Right lobe of liver (tissue), 6 donors: ENCODE measurements around the gene ZNF618. TPM values are rescaled to one million over a fixed set of nuclear protein-coding genes. Genes with fewer than 3 reads are reported as not detected.

ENCODE experiments used
- ATAC-seq, 4 donors: fragments of 200-7000 bp; cut with Tn5 transposase; one replicate each; pipeline ENCODE4 v1.9.1; 2020; ENCODE audit warnings: mild to moderate bottlenecking in 4 of 4, moderate library complexity in 4 of 4
- DNase-seq, 3 donors: peaks; one replicate each; pipeline ENCODE4 v3.0.0-alpha.2; 2020
- H3K27ac ChIP-seq, 3 donors: fragments of 200-600 bp; one replicate each; pipeline ENCODE4 v1.8.0; 2022
- H3K27me3 ChIP-seq, 2 donors: fragments of 200-600 bp; one replicate each; pipeline ENCODE4 v1.8.0; 2022
- H3K36me3 ChIP-seq, 4 donors: fragments of 200-600 bp; sonication (generic) in 1 of 4; one replicate each; pipeline versions ENCODE4 v1.5.1 to v1.8.0; 2017 to 2022; ENCODE audit warnings: control low read depth in 1 of 4
- H3K4me1 ChIP-seq, 4 donors: fragments of 200-600 bp; sonication (generic) in 1 of 4; one replicate each; pipeline versions ENCODE4 v1.5.1 to v1.8.0; 2017 to 2022; ENCODE audit warnings: control low read depth in 1 of 4
- H3K4me3 ChIP-seq, 3 donors: fragments of 200-600 bp; one replicate each; pipeline ENCODE4 v1.8.0; 2022
- H3K9me3 ChIP-seq, 4 donors: fragments of 200-600 bp; sonication (generic) in 1 of 4; one replicate each; pipeline versions ENCODE4 v1.5.1 to v1.8.0; 2017 to 2022; ENCODE audit warnings: control low read depth in 1 of 4
- POLR2A ChIP-seq: fragments of 450-650 bp; IDR thresholded peaks from one replicate; pipeline ENCODE4 v1.6.1; 2017; ENCODE audit warnings: antibody characterized with exemption, mild to moderate bottlenecking
- WGBS: methylation state at CpG from one replicate; pipeline ENCODE4 v1.1.6; 2018; ENCODE audit warnings: low coverage, low lambda C conversion rate; ENCODE audit not compliant: insufficient coverage; ENCODE audit errors: missing lambda C conversion rate; 5-methylcytosine and 5-hydroxymethylcytosine counted together
- intact Hi-C, 2 donors: fragments of 100-400 bp; cut with DNase I; formaldehyde crosslinking; loops; one replicate each; pipeline versions ENCODE4 v1.11.2 to v1.14.1; 2022
- total RNA-seq, 6 experiments: library from RNA; depleted of rRNA in 2 of 6; stranded (reverse); fragments of >200 nt in 2 of 6; fragmentation: NEBNext Ultra II Directional in 3 of 6; extraction: Animal tissue kit (Norgen Biotek cat#: 25700) in 3 of 6; gene quantifications; one replicate each; pipeline versions ENCODE4 v1.1.0 to v1.2.4, GENCODE V29; 2016 to 2023
- TF ChIP-seq, protein P1 (sequence below), 4 donors: fragments of 200-600 bp in 3 of 4; fragments of 450-650 bp in 1 of 4; IDR thresholded peaks; one replicate each; pipeline versions ENCODE4 v1.5.1 to v1.8.0; 2016 to 2022; ENCODE audit warnings: antibody characterized with exemption in 4 of 4, mild to moderate bottlenecking in 2 of 4
- donor health status: DM: no; HTN: yes; CAD: no.
- donor health status: DM: no; HTN: no; CAD: no.
- donor health status: DM: no; HTN: no; CAD: no.
- donor health status: DM: no; HTN: yes; CAD: no.
- donor health status: DM: no; HTN: yes; CAD: no.

Gene ZNF618
- total RNA-seq, 6 experiments from 2014 or later, result 2.9 to 7.9 (median 6.0) TPM

DNA sequence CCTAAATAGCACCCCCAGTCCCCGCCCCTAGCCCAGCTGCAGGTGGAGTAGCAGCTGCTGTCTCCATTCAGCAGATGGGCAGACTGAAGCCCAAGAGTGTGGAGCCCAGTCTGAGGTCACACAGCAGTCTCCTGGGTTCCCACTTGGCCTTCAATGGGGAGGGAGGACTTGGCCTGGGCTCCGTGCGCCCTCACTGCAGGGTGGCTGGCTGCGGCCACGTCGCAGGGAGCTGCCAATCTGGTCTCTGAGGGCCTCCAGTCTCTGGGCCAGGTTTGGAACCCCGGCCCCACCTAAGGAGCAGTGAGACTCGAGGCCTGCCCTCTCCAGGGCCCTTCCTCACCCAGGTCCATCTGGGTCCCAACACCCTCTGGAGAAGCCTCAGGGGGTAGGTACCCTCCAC, 215.6 kb downstream of the ZNF618 start:
- TF ChIP-seq, protein P1, sequence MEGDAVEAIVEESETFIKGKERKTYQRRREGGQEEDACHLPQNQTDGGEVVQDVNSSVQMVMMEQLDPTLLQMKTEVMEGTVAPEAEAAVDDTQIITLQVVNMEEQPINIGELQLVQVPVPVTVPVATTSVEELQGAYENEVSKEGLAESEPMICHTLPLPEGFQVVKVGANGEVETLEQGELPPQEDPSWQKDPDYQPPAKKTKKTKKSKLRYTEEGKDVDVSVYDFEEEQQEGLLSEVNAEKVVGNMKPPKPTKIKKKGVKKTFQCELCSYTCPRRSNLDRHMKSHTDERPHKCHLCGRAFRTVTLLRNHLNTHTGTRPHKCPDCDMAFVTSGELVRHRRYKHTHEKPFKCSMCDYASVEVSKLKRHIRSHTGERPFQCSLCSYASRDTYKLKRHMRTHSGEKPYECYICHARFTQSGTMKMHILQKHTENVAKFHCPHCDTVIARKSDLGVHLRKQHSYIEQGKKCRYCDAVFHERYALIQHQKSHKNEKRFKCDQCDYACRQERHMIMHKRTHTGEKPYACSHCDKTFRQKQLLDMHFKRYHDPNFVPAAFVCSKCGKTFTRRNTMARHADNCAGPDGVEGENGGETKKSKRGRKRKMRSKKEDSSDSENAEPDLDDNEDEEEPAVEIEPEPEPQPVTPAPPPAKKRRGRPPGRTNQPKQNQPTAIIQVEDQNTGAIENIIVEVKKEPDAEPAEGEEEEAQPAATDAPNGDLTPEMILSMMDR (IDR thresholded peaks at IDR 0.05), result no peak
- no peak for TF ChIP-seq POLR2A
- intact Hi-C loops, result no loop called here
- Histone ChIP-seq H3K36me3 (peaks cover 0 to 4% (median 0%) of the 10 kb centered on the region in 4 donors), H3K9me3 (no peaks in the 10 kb centered on the region), H3K4me3 (no peak overlapping the region), H3K27me3 (no peaks in the 10 kb centered on the region), H3K4me1 (no peaks in the 10 kb centered on the region), H3K27ac (no peak overlapping the region)
- peak in 1 of 3 donors; percentile 31 for DNase-seq
- no CpG with 5 or more reads among the region's 8 CpGs for WGBS
- ATAC-seq, result no peak

DNA sequence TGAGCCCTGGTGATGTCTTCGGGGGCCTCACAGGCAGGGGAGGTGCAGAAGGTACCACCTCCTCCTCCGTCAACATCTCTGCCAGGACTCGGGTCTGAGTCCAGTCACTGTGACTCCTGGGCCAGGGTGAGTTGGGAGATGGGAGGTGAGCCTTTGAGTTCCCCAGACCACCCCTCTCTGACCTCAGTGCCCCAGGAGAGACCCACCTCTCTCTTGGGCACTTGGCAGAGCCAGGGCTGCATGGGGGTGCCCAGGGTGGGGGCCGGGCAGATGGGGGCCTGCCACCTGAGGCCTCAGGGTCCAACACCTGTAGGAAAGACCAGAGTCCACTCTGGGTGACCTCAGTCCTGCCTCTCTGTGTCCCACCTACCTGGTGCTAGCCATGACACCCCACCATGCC, 216.2 kb downstream of the ZNF618 start:
- ATAC-seq, result no peak
- 83% methylated on average over 1 of the region's 4 CpGs for WGBS
- Histone ChIP-seq H3K27ac (no peak overlapping the region), H3K4me1 (no peaks in the 10 kb centered on the region), H3K9me3 (no peaks in the 10 kb centered on the region), H3K27me3 (no peaks in the 10 kb centered on the region), H3K36me3 (peaks cover 0 to 4% (median 0%) of the 10 kb centered on the region in 4 donors), H3K4me3 (no peak overlapping the region)
- TF ChIP-seq, protein P1 (IDR thresholded peaks at IDR 0.05), result no peak
- no peak for TF ChIP-seq POLR2A
- DNase-seq, result peak in 1 of 3 donors; percentile 31
- intact Hi-C loops, result no loop called here

DNA sequence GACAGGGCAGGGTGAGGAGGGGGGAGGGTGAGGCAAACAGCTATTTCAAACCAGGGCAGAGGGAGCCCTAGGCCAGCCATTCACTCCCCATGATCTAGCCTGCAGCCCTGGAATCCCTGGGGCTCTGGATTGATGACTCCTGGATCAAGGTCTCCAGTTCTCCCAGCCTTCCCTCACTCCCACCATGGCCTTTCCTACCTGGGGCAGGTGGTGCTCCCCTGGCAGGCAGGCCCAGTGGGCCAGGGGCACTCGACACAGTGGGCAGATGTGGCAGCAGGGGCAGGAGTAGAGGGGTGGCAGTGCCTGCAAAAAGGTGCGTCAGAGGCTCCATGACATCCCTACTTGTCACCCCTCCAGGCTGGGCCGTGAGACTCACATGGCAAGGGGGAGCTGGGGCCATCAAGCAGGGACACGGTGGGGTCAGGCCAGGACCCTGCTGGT, 216.9 kb downstream of the ZNF618 start:
- no peaks in the 10 kb centered on the region for H3K27me3 ChIP-seq
- ATAC-seq (no peak), DNase-seq (peak in 1 of 3 donors; percentile 37)
- H3K4me3 ChIP-seq, result no peak overlapping the region
- H3K36me3 ChIP-seq, result peaks cover 0 to 4% (median 0%) of the 10 kb centered on the region in 4 donors
- no peaks in the 10 kb centered on the region for H3K9me3 ChIP-seq
- no CpG with 5 or more reads among the region's 4 CpGs for WGBS
- intact Hi-C loops, result no loop called here
- H3K4me1 ChIP-seq, result peaks cover 0 to 6% (median 0%) of the 10 kb centered on the region in 4 donors
- TF ChIP-seq, protein P1 (IDR thresholded peaks at IDR 0.05), result no peak
- no peak for TF ChIP-seq POLR2A
- H3K27ac ChIP-seq, result no peak overlapping the region

DNA sequence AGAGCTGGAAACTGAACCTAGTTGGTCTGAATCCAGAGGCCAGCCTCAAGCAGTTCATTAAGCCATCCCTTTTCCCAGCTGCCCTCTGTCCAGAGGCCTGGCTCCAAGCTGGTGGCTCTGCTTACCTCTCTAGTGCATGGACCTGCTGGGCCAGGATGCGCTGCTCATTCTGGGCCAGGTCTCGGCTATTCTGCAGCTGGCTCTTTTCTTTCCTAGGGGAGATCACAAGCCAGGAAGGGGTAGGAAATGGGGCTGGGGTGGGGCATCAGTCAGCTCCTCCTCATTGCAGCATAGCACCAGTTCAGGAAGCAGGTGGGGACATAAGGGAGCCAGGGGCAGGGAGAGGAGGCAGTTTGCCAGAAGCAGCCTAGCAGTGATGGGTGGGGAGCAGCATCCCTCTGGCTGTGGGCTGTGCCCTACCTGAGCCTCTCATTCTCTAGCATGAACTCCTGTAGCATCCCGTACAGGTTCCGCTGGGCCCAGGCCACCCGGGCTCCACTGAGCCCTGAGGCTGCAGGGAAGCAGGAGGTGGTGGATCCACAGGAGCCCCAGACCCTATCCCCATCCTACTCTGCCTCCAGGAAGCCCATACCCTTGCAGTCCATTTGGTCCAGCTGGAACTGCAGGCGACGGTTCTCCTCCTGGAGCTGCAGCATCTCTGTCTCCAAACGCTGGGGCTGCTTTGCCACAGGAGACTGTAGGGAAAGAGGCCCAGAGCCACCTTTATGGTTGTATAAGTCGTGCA, 217.8 kb downstream of the ZNF618 start:
- no CpG with 5 or more reads among the region's 9 CpGs for WGBS
- Histone ChIP-seq H3K4me1 (peaks cover 0 to 8% (median 0%) of the 10 kb centered on the region in 4 donors), H3K27ac (no peak overlapping the region), H3K9me3 (no peaks in the 10 kb centered on the region), H3K27me3 (no peaks in the 10 kb centered on the region), H3K36me3 (peaks cover 0 to 4% (median 0%) of the 10 kb centered on the region in 4 donors), H3K4me3 (no peak overlapping the region)
- intact Hi-C loops, result no loop called here
- DNase-seq, result peak in 1 of 3 donors; percentile 32
- ATAC-seq, result no peak
- TF ChIP-seq POLR2A, result no peak
- TF ChIP-seq, protein P1 (IDR thresholded peaks at IDR 0.05), result no peak
